Keratinocyte (primary cell): ENCODE measurements around the gene TSPAN16. TPM values are rescaled to one million over a fixed set of nuclear protein-coding genes. Genes with fewer than 3 reads are reported as not detected.

Experiments used
- DNase-seq: peaks from one replicate; pipeline ENCODE4 v3.0.0-alpha.2; 2011; ENCODE audit warnings: low read depth, missing footprints, low spot score
- FAIRE-seq: peaks from 2 replicates; lab custom pipeline; 2011; peaks lifted over from hg19 to GRCh38; lab: Jason Lieb, UNC
- H2AFZ ChIP-seq: 2 replicates; pipeline ENCODE4 v1.6.0; 2012; ENCODE audit warnings: low read length, control low read depth, inconsistent platforms; ENCODE audit not compliant: control insufficient read depth
- H3K27ac ChIP-seq: 2 replicates; pipeline ENCODE4 v1.5.1; 2011; ENCODE audit warnings: low read length; ENCODE audit not compliant: control insufficient read depth, insufficient read depth
- H3K27me3 ChIP-seq: 3 replicates; pipeline ENCODE4 v1.6.0; 2011; ENCODE audit warnings: low read length; ENCODE audit not compliant: control insufficient read depth, insufficient read depth; ENCODE audit errors: extremely low read depth
- H3K36me3 ChIP-seq, 2 experiments: 2 replicates in 1 of 2; 3 replicates in 1 of 2; pipeline ENCODE4 v1.5.1; 2011; ENCODE audit warnings: low read length in 2 of 2, mild to moderate bottlenecking in 1 of 2; ENCODE audit not compliant: control insufficient read depth in 2 of 2, insufficient read depth in 2 of 2; ENCODE audit errors: extremely low read depth in 1 of 2
- H3K4me1 ChIP-seq: 3 replicates; pipeline ENCODE4 v1.5.1; 2011; ENCODE audit warnings: low read length; ENCODE audit not compliant: control insufficient read depth, insufficient read depth; ENCODE audit errors: extremely low read depth
- H3K4me2 ChIP-seq: 3 replicates; pipeline ENCODE4 v1.6.0; 2011; ENCODE audit warnings: low read depth, low read length; ENCODE audit not compliant: control insufficient read depth, insufficient read depth; ENCODE audit errors: extremely low read depth
- H3K4me3 ChIP-seq, 3 experiments: fragments of 200-600 bp in 1 of 3; sonication (generic) in 1 of 3; 2 replicates in 2 of 3; 3 replicates in 1 of 3; pipeline ENCODE4 v1.5.1; 2011 to 2016; ENCODE audit warnings: low read length in 3 of 3, mild to moderate bottlenecking in 3 of 3, control low read depth in 2 of 3, inconsistent platforms in 1 of 3, low read depth in 1 of 3, mixed read lengths in 1 of 3, mixed run types in 1 of 3, moderate library complexity in 1 of 3; ENCODE audit not compliant: control insufficient read depth in 2 of 3, insufficient read depth in 2 of 3; ENCODE audit errors: extremely low read depth in 1 of 3
- H3K79me2 ChIP-seq: 2 replicates; pipeline ENCODE4 v1.6.0; 2012; ENCODE audit warnings: low read length; ENCODE audit not compliant: control insufficient read depth, insufficient read depth
- H3K9ac ChIP-seq: 3 replicates; pipeline ENCODE4 v1.6.0; 2011; ENCODE audit warnings: low read length; ENCODE audit not compliant: control insufficient read depth, insufficient read depth; ENCODE audit errors: extremely low read depth
- H3K9me1 ChIP-seq: 3 replicates; pipeline ENCODE4 v1.6.0; 2011; ENCODE audit warnings: low read length; ENCODE audit not compliant: control insufficient read depth, insufficient read depth; ENCODE audit errors: extremely low read depth
- H3K9me3 ChIP-seq: 2 replicates; pipeline ENCODE4 v1.5.1; 2012; ENCODE audit warnings: low read depth, low read length; ENCODE audit not compliant: control insufficient read depth
- H4K20me1 ChIP-seq: 3 replicates; pipeline ENCODE4 v1.6.0; 2011; ENCODE audit warnings: low read length; ENCODE audit not compliant: control insufficient read depth, insufficient read depth; ENCODE audit errors: extremely low read depth
- EZH2 ChIP-seq: IDR thresholded peaks from one replicate; pipeline ENCODE4 v1.6.1; 2012; ENCODE audit warnings: inconsistent platforms, mild to moderate bottlenecking, low read length, moderate library complexity
- dilution Hi-C: fragments of 300-500 bp; cut with MboI; formaldehyde crosslinking; loops from one replicate; pipeline ENCODE4 v1.7.0; 2020; ENCODE audit warnings: low sequenced_read_pairs; ENCODE audit not compliant: extremely low pct_ligation_motif_present
- polyA plus RNA-seq, 5 experiments: library from polyadenylated mRNA; depleted of rRNA in 3 of 5; stranded (reverse) in 3 of 5; stranded (forward) in 1 of 5; unstranded in 1 of 5; fragments of >200 nt; gene quantifications; 1 replicate in 1 of 5; 2 replicates in 3 of 5; 3 replicates in 1 of 5; pipeline versions ENCODE4 v1.2.1 to v1.2.3, GENCODE V29; 2011 to 2012; ENCODE audit warnings: missing spikeins in 2 of 5, low read depth in 1 of 5, low replicate concordance in 1 of 5
- TF ChIP-seq, protein P1 (sequence below), 3 experiments: IDR thresholded peaks in 1 of 3; conservative IDR thresholded peaks in 1 of 3; optimal IDR thresholded peaks in 1 of 3; 2 replicates in 2 of 3; 3 replicates in 1 of 3; pipeline versions ENCODE3 to v1.5.1; 2011; ENCODE audit warnings: low read length in 3 of 3, mild to moderate bottlenecking in 3 of 3, moderate library complexity in 2 of 3, control low read depth in 1 of 3, inconsistent platforms in 1 of 3; ENCODE audit not compliant: insufficient read depth in 2 of 3; ENCODE audit errors: extremely low read depth in 1 of 3

TSPAN16 gene
- polyA plus RNA-seq, 1 donor (not counting 4 experiments of a cell fraction or from before 2014, with no cell fraction given): not detected

DNA sequence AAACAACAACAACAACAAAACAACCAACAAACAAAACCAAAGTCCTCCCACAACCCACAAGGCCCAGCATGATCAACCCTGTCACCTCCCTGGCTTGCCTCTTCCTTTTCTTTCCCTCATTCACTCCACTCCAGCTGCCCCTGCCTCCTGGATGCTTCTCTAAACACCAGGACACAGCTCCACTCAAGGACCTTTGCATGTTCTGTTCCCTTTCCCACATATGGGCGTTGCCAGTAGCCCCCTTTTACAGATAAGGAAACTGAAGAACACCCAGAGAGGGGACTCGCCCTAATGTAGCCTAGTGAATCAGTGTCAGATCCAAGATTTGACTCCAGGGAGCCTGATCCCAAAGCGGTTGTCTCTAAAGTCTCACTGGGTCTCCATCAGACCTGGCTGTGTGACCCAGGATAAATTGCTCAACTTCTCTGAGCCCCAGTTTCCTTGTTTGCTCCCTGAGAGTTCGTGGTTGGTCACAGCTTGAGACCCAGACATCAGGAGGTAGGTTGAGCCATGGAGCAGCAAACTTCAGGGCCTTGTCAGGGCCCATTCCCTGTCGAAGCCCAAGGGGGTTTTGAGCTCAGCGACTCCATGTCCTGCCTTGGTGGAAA lies 30.7 kb upstream of the TSPAN16 start:
- Histone ChIP-seq H3K9ac (peak overlapping the region; percentile 1), H3K4me1 (peaks cover 34% of the 10 kb centered on the region), H3K4me3 (no peak overlapping the region), H3K79me2 (no peaks in the 10 kb centered on the region), H3K27me3 (no peaks in the 10 kb centered on the region), H3K27ac (peak overlapping the region; percentile 5), H3K9me3 (no peaks in the 10 kb centered on the region), H3K4me2 (peak overlapping the region; percentile 39), H3K9me1 (no peaks in the 10 kb centered on the region), H2AFZ (peak overlapping the region; percentile 35), H4K20me1 (no peaks in the 10 kb centered on the region), H3K36me3 (no peaks in the 10 kb centered on the region)
- dilution Hi-C loops: no loop called here
- DNase-seq (no peak), FAIRE-seq (peak; percentile 92)
- TF ChIP-seq, protein P1, sequence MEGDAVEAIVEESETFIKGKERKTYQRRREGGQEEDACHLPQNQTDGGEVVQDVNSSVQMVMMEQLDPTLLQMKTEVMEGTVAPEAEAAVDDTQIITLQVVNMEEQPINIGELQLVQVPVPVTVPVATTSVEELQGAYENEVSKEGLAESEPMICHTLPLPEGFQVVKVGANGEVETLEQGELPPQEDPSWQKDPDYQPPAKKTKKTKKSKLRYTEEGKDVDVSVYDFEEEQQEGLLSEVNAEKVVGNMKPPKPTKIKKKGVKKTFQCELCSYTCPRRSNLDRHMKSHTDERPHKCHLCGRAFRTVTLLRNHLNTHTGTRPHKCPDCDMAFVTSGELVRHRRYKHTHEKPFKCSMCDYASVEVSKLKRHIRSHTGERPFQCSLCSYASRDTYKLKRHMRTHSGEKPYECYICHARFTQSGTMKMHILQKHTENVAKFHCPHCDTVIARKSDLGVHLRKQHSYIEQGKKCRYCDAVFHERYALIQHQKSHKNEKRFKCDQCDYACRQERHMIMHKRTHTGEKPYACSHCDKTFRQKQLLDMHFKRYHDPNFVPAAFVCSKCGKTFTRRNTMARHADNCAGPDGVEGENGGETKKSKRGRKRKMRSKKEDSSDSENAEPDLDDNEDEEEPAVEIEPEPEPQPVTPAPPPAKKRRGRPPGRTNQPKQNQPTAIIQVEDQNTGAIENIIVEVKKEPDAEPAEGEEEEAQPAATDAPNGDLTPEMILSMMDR (optimal IDR thresholded peaks at IDR 0.05 in 1 of 3, IDR thresholded peaks at IDR 0.05 in 1 of 3, conservative IDR thresholded peaks at IDR 0.05 in 1 of 3; ENCODE audit: extremely low read depth in 1 of 3, insufficient read depth in 2 of 3, low read length in 3 of 3): no peak
- no peak for TF ChIP-seq EZH2

DNA sequence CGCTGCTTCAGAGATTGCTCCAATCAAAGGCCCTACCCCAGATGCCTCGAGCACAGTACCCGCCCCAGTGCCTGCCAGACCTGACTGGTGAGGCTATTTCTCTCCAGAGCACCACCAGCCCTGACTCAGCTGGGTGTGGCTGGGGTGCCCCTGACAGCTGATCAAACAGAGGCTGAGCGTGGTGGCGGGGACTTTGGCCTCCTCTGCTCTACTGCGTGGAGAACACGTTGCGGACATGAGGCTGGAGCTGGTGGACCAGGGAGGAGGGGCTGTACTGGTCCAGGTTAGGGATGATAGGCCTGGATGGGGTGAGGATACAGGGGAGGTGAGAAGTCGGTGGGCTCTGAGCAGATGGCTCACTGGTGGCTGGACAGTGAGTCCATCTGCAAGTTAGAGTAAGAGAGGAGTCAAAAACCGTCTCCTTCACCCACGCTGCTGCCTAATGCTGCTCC lies 30.1 kb upstream of the TSPAN16 start:
- dilution Hi-C loops: no loop called here
- no peak overlapping the region for H3K4me3 ChIP-seq
- peak overlapping the region; percentile 35 for H2AFZ ChIP-seq
- H3K9me3 ChIP-seq: no peaks in the 10 kb centered on the region
- peaks cover 34% of the 10 kb centered on the region for H3K4me1 ChIP-seq
- H3K9ac ChIP-seq: no peak overlapping the region
- H3K4me2 ChIP-seq: peak overlapping the region; percentile 39
- DNase-seq (peak; percentile 52), FAIRE-seq (no peak)
- no peaks in the 10 kb centered on the region for H4K20me1 ChIP-seq
- no peaks in the 10 kb centered on the region for H3K36me3 ChIP-seq
- H3K9me1 ChIP-seq: no peaks in the 10 kb centered on the region
- peak overlapping the region; percentile 5 for H3K27ac ChIP-seq
- TF ChIP-seq, protein P1 (optimal IDR thresholded peaks at IDR 0.05 in 1 of 3, IDR thresholded peaks at IDR 0.05 in 1 of 3, conservative IDR thresholded peaks at IDR 0.05 in 1 of 3; ENCODE audit: extremely low read depth in 1 of 3, insufficient read depth in 2 of 3, low read length in 3 of 3): no peak
- no peak for TF ChIP-seq EZH2
- H3K79me2 ChIP-seq: no peaks in the 10 kb centered on the region
- H3K27me3 ChIP-seq: no peaks in the 10 kb centered on the region
